ENCODE measurements around the gene SNF8.
A peak's percentile ranks its signal among the peaks of the same experiment; 100 is the strongest.

Gene SNF8

DNA sequence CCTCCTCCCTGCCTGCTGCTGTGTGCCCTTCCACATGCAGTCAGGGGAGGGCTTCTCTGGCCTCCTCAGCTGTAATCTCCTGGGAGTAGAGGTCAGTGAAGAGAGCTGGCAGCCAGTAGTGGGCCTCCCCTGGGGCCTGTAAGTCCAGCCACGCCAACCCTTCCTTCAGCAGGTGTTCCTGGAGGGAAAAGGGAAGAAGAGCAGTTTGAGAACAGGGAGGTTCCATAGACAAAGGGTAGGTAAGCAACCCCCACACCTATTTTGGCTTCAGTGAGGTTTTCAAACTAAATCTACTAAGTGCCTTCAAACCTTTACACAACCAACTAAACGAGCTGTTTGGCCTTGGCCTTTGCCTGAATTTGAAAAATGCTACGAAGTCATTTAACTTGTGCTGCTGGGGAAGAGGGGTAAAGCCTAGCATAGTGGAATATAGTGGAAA is 14.2 kb downstream of the SNF8 start:
- Histone ChIP-seq H3K36me3 (ENCODE audit: control insufficient read depth in 1 of 2, insufficient read depth in 2 of 2, low read length in 2 of 2) (peaks cover 70 to 96% of the 10 kb centered on the region in 2 donors), H3K27ac (ENCODE audit: low read depth, low read length) (no peak overlapping the region), H3K27me3 (ENCODE audit: control insufficient read depth in 1 of 2, insufficient read depth in 2 of 2, low read length in 2 of 2) (no peaks in the 10 kb centered on the region), H3K9ac (ENCODE audit: low read depth in 1 of 2, low read length in 2 of 2) (no peak overlapping the region), H3K9me3 (ENCODE audit: control insufficient read depth in 1 of 2, low read length in 2 of 2) (no peaks in the 10 kb centered on the region), H3K4me3 (ENCODE audit: low read depth in 1 of 2, low read length in 2 of 2) (no peak overlapping the region), H3K4me1 (ENCODE audit: control insufficient read depth in 1 of 2, insufficient read depth in 2 of 2, low read length in 2 of 2) (peaks cover 0 to 5% of the 10 kb centered on the region in 2 donors)

DNA sequence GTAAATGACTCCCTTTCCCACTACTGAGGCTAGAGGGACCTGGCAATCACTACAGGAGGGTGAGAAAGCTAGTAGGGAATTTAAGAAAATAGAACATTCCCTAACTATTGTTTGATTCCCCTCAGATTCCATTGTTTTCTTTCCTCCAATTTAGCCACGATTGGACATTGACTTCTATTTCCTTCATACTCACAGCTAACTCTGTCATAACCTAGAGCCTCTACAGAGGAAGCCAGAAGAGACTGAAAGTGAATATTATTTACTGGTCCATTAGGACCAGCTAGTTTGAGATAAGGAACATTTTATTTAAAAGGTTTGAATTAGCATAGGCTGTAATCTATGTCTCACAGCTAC is 14.9 kb downstream of the SNF8 start:
- Histone ChIP-seq H3K9me3 (ENCODE audit: control insufficient read depth in 1 of 2, low read length in 2 of 2) (no peaks in the 10 kb centered on the region), H3K4me3 (ENCODE audit: low read depth in 1 of 2, low read length in 2 of 2) (no peak overlapping the region), H3K9ac (ENCODE audit: low read depth in 1 of 2, low read length in 2 of 2) (no peak overlapping the region), H3K36me3 (ENCODE audit: control insufficient read depth in 1 of 2, insufficient read depth in 2 of 2, low read length in 2 of 2) (peaks cover 69 to 98% of the 10 kb centered on the region in 2 donors), H3K4me1 (ENCODE audit: control insufficient read depth in 1 of 2, insufficient read depth in 2 of 2, low read length in 2 of 2) (peaks cover 0 to 5% of the 10 kb centered on the region in 2 donors), H3K27me3 (ENCODE audit: control insufficient read depth in 1 of 2, insufficient read depth in 2 of 2, low read length in 2 of 2) (no peaks in the 10 kb centered on the region), H3K27ac (ENCODE audit: low read depth, low read length) (no peak overlapping the region)

DNA sequence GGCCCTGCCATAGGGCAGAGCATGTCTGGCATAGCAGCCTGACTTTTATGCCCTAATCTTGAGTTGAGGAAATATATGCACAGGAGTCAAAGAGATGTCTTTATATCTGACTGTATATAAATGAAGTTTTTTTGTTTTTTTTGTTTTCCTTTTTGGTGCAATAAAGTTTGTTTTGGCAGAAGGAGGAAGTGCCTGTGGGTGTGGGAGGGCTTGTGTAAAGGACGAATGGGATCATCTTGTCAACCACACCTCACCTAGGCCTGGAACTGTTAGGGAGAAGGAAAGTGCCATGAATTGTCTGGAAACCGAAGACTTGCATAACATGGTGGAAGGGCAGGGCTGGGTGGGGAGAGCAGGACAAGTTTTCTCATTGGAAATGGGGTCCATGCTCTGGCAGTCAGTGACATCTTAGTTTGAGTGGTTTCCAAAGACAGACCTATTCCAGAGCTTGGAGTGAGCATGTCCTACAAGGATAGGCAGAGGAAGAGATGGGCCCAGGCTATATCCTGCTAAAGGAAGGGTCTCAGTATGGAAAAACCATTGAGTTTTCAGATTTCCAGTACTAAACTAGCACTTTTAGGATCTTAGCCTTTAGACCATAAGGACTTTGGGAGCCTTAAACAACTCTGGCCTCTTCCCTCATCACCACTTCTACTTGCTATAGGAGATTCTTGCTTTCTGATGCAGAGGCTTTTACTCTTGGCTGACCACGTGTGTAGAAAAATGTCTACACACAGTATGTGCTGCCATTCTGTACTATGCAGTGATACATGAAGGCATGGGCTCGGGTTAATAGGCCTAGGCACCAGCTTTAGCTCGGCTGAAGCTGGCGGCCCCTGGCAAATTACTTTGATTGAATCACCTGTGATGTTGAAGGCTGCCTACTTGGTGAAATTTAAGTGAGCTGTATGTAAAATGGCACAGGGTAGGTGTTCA is 15.5 kb downstream of the SNF8 start:
- peaks cover 67 to 98% of the 10 kb centered on the region in 2 donors for H3K36me3 ChIP-seq (ENCODE audit: control insufficient read depth in 1 of 2, insufficient read depth in 2 of 2, low read length in 2 of 2)
- no peak overlapping the region for H3K27ac ChIP-seq (ENCODE audit: low read depth, low read length)
- H3K4me3 ChIP-seq (ENCODE audit: low read depth in 1 of 2, low read length in 2 of 2) = no peak overlapping the region
- no peaks in the 10 kb centered on the region for H3K27me3 ChIP-seq (ENCODE audit: control insufficient read depth in 1 of 2, insufficient read depth in 2 of 2, low read length in 2 of 2)
- no peak overlapping the region for H3K9ac ChIP-seq (ENCODE audit: low read depth in 1 of 2, low read length in 2 of 2)
- H3K4me1 ChIP-seq (ENCODE audit: control insufficient read depth in 1 of 2, insufficient read depth in 2 of 2, low read length in 2 of 2) = peaks cover 0 to 5% of the 10 kb centered on the region in 2 donors
- H3K9me3 ChIP-seq (ENCODE audit: control insufficient read depth in 1 of 2, low read length in 2 of 2) = no peaks in the 10 kb centered on the region

DNA sequence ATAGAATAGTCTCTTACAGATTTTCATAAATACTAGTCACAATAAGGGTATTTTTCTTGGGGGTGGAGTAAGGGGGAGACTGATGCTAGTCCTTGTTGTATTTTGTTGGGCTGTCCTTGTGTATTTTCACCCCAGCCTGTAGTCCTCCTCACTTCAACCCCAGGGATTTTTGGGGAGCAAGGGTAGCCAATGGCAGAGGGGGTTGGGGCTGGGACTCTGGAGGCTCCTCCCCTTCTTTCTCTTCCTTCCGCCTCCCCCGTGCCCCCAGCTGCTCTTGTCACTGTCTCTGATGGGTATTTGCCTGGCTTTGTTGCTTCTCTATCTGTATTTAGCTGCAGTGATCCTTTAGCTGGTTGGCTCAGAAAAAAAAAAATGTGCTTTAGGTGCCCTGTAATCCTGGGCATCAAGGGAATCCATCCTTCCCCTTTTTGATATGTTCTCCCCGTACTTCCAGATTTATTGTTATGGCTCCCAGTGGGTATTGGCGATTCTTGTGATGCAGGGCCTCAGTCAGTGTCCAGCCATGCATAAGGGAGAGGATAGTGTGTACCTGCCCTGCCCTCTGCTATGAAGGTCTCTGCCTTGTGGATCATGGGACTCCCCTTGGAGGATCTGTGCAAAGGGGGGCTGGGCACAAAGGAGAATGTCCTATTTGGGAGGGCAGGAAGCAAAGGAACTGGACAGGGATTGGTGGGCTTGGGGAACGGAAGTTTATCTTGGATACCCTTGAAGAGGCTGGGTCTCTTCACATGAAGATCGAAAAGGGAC is 16.5 kb downstream of the SNF8 start:
- H3K4me1 ChIP-seq (ENCODE audit: control insufficient read depth in 1 of 2, insufficient read depth in 2 of 2, low read length in 2 of 2) = peaks cover 0 to 5% of the 10 kb centered on the region in 2 donors
- H3K36me3 ChIP-seq (ENCODE audit: control insufficient read depth in 1 of 2, insufficient read depth in 2 of 2, low read length in 2 of 2) = peaks cover 62 to 98% of the 10 kb centered on the region in 2 donors
- H3K9ac ChIP-seq (ENCODE audit: low read depth in 1 of 2, low read length in 2 of 2) = no peak overlapping the region
- H3K27ac ChIP-seq (ENCODE audit: low read depth, low read length) = no peak overlapping the region
- H3K27me3 ChIP-seq (ENCODE audit: control insufficient read depth in 1 of 2, insufficient read depth in 2 of 2, low read length in 2 of 2) = no peaks in the 10 kb centered on the region
- H3K9me3 ChIP-seq (ENCODE audit: control insufficient read depth in 1 of 2, low read length in 2 of 2) = no peaks in the 10 kb centered on the region
- no peak overlapping the region for H3K4me3 ChIP-seq (ENCODE audit: low read depth in 1 of 2, low read length in 2 of 2)

DNA sequence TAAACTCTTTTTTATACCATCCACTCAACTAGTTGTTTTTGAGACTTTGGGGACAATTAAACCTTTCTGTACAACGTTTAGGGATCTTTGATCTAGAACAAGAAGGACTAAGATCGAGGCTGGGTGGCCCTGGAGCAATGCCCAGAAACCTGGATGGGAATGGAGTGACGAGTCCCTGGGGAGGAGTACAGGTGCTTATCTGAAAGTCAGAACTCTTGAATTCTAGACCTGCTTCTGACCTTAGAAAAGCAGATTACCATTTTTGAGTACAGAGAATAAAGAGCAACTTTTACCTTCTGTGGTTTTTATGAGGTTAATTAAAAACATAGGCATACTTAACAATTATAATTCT is 18.7 kb downstream of the SNF8 start:
- Histone ChIP-seq H3K9ac (ENCODE audit: low read depth in 1 of 2, low read length in 2 of 2) (no peak overlapping the region), H3K9me3 (ENCODE audit: control insufficient read depth in 1 of 2, low read length in 2 of 2) (no peaks in the 10 kb centered on the region), H3K36me3 (ENCODE audit: control insufficient read depth in 1 of 2, insufficient read depth in 2 of 2, low read length in 2 of 2) (peaks cover 63 to 97% of the 10 kb centered on the region in 2 donors), H3K27me3 (ENCODE audit: control insufficient read depth in 1 of 2, insufficient read depth in 2 of 2, low read length in 2 of 2) (no peaks in the 10 kb centered on the region), H3K4me1 (ENCODE audit: control insufficient read depth in 1 of 2, insufficient read depth in 2 of 2, low read length in 2 of 2) (no peaks in the 10 kb centered on the region), H3K27ac (ENCODE audit: low read depth, low read length) (no peak overlapping the region), H3K4me3 (ENCODE audit: low read depth in 1 of 2, low read length in 2 of 2) (no peak overlapping the region)

DNA sequence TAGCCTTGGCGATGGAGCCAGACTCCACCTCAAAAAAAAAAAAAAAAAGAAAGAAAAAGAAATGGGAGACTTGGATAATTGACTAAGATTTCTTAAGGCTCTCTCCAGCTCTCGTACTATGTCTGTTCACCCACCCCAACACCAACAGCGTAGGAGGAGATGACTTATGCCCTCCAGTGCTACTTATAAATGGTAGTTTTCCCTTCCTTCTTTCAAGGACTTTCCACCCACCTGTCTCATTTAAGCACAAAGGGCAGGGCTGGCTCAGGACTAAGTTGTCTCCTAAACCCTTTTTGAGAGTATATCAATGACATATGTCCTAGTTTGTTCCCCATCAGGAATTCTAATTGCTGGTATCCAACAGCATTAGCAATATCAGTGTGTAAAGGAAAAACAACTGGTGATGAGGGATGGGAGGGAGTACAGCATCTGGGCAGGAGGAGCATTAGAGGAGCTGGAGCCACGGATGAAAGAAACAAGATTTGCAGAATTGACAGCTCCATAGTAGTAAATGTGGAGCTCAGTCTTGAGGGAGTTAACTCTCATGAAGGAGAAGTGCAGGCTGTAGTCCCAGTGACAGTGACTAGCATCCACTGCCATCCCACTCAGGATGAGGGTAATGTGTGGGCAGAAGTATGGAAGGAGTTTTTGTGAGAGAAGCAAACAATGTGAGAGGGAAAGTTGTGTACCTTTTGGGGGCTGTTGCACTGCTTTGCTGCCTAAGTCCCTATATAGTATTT is 19.2 kb downstream of the SNF8 start:
- no peaks in the 10 kb centered on the region for H3K9me3 ChIP-seq (ENCODE audit: control insufficient read depth in 1 of 2, low read length in 2 of 2)
- no peaks in the 10 kb centered on the region for H3K4me1 ChIP-seq (ENCODE audit: control insufficient read depth in 1 of 2, insufficient read depth in 2 of 2, low read length in 2 of 2)
- H3K36me3 ChIP-seq (ENCODE audit: control insufficient read depth in 1 of 2, insufficient read depth in 2 of 2, low read length in 2 of 2) = peaks cover 62 to 98% of the 10 kb centered on the region in 2 donors
- no peaks in the 10 kb centered on the region for H3K27me3 ChIP-seq (ENCODE audit: control insufficient read depth in 1 of 2, insufficient read depth in 2 of 2, low read length in 2 of 2)
- H3K27ac ChIP-seq (ENCODE audit: low read depth, low read length) = no peak overlapping the region
- H3K9ac ChIP-seq (ENCODE audit: low read depth in 1 of 2, low read length in 2 of 2) = no peak overlapping the region
- H3K4me3 ChIP-seq (ENCODE audit: low read depth in 1 of 2, low read length in 2 of 2) = no peak overlapping the region

DNA sequence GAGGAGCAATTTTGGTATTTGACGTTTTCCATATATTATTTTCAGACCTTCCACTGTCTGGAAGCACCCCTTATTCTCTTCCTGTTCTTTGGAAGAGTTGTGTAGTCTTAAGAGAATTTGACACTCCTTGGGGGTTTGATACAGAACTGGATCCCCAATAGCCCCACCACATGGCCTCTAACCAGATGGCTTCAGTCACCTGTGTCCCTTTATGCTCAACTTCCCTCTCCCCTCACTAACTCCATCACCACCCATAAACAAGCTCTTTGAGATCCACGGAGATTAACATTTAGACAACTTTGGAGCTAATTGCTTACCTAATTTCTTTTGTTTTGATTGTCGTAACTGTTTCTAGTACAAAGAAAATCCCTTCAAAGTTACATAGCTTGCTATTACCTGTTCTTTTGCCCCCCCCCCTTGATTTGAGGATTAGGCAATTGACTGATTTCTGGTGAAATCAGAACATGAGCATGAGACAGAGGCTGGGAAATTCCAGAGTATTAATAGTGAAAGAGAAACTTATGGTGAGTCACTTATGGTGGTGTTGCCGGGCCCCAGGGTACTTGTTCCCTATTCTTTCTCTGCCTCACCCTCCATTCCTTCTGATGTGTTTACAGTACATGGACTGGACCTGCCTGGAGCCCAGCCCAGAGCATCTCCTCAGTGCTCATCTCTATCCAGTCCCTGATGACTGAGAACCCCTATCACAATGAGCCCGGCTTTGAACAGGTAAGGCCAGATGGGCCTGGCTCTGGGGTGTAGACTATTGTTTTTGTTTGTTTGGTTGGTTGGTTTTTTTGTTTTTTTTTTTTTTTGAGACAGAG is 29.0 kb downstream of the SNF8 start:
- Histone ChIP-seq H3K9me3 (ENCODE audit: control insufficient read depth in 1 of 2, low read length in 2 of 2) (no peaks in the 10 kb centered on the region), H3K27ac (ENCODE audit: low read depth, low read length) (no peak overlapping the region), H3K4me1 (ENCODE audit: control insufficient read depth in 1 of 2, insufficient read depth in 2 of 2, low read length in 2 of 2) (peaks cover 10 to 15% of the 10 kb centered on the region in 2 donors), H3K4me3 (ENCODE audit: low read depth in 1 of 2, low read length in 2 of 2) (no peak overlapping the region), H3K9ac (ENCODE audit: low read depth in 1 of 2, low read length in 2 of 2) (peak overlapping the region in 1 of 2 donors; percentile 28), H3K27me3 (ENCODE audit: control insufficient read depth in 1 of 2, insufficient read depth in 2 of 2, low read length in 2 of 2) (no peaks in the 10 kb centered on the region), H3K36me3 (ENCODE audit: control insufficient read depth in 1 of 2, insufficient read depth in 2 of 2, low read length in 2 of 2) (peaks cover 14 to 80% of the 10 kb centered on the region in 2 donors)

DNA sequence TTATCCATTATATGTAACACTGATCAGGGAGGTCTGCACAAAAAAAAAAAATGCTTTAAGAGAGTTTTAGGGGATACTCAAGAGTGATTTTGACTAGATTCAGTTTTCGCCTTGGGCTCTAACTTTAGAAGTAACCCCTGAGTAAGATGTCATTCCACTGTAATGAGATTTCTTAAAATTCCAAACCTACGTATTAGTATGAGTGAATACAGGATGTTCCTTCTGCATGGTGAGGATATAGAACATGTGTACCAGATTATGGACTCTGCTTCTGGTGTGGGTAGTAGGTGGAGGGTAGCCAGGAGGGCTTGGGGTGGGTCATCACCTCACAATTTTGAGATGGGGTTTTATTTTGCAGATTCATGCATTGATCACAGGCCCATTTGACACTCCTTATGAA is 32.2 kb downstream of the SNF8 start:
- no peak overlapping the region for H3K4me3 ChIP-seq (ENCODE audit: low read depth in 1 of 2, low read length in 2 of 2)
- peaks cover 8 to 56% of the 10 kb centered on the region in 2 donors for H3K36me3 ChIP-seq (ENCODE audit: control insufficient read depth in 1 of 2, insufficient read depth in 2 of 2, low read length in 2 of 2)
- H3K4me1 ChIP-seq (ENCODE audit: control insufficient read depth in 1 of 2, insufficient read depth in 2 of 2, low read length in 2 of 2) = peaks cover 32 to 35% of the 10 kb centered on the region in 2 donors
- H3K9ac ChIP-seq (ENCODE audit: low read depth in 1 of 2, low read length in 2 of 2) = no peak overlapping the region
- H3K27me3 ChIP-seq (ENCODE audit: control insufficient read depth in 1 of 2, insufficient read depth in 2 of 2, low read length in 2 of 2) = no peaks in the 10 kb centered on the region
- H3K9me3 ChIP-seq (ENCODE audit: control insufficient read depth in 1 of 2, low read length in 2 of 2) = no peaks in the 10 kb centered on the region
- no peak overlapping the region for H3K27ac ChIP-seq (ENCODE audit: low read depth, low read length)

DNA sequence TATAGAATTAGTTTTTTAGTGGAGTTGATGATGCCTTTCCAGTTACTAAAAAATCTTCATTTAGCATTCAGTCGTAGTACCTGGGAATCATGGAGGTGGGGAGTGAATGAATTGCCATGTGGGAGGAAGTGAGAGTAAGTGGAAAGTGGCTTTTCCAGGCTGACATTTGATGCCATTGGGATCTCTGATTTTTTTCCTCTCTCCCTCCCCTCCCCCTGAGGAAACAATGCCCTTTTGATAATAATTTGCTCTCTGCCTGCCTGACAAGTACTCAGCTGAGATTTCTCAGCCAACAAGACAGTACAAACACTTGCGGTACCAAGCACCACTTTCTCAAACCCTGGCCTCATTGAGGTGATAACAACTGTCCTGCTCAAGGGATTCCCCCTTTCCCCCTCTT is 34.3 kb downstream of the SNF8 start:
- Histone ChIP-seq H3K27me3 (ENCODE audit: control insufficient read depth in 1 of 2, insufficient read depth in 2 of 2, low read length in 2 of 2) (no peaks in the 10 kb centered on the region), H3K4me3 (ENCODE audit: low read depth in 1 of 2, low read length in 2 of 2) (peak overlapping the region; percentile 84 to 94), H3K27ac (ENCODE audit: low read depth, low read length) (no peak overlapping the region), H3K9me3 (ENCODE audit: control insufficient read depth in 1 of 2, low read length in 2 of 2) (no peaks in the 10 kb centered on the region), H3K4me1 (ENCODE audit: control insufficient read depth in 1 of 2, insufficient read depth in 2 of 2, low read length in 2 of 2) (peaks cover 32 to 33% of the 10 kb centered on the region in 2 donors), H3K9ac (ENCODE audit: low read depth in 1 of 2, low read length in 2 of 2) (peak overlapping the region in 1 of 2 donors; percentile 77), H3K36me3 (ENCODE audit: control insufficient read depth in 1 of 2, insufficient read depth in 2 of 2, low read length in 2 of 2) (peaks cover 8 to 40% of the 10 kb centered on the region in 2 donors)

Measured in duodenal mucosa (tissue), 2 donors.